HepG2 (cell line): ENCODE measurements around the gene CCDC34. TPM values are rescaled to one million over a fixed set of nuclear protein-coding genes. Genes with fewer than 3 reads are reported as not detected.

Source experiments
- MIXL1 ChIP-seq: IDR thresholded peaks from 2 replicates; pipeline ENCODE4 v1.6.1; 2016
- POLR2AphosphoS5 ChIP-seq: IDR thresholded peaks from 2 replicates; pipeline ENCODE4 v1.6.1; 2012; ENCODE audit warnings: low read depth, low read length
- TBX3 ChIP-seq: fragments of 450-650 bp; IDR thresholded peaks from 2 replicates; pipeline ENCODE4 v1.6.1; 2017; ENCODE audit warnings: antibody characterized with exemption, mild to moderate bottlenecking, inconsistent platforms, borderline replicate concordance
- ZFP90 ChIP-seq: sonication (generic); formaldehyde crosslinking; IDR thresholded peaks from 2 replicates; pipeline ENCODE4 v1.8.0; 2022; ENCODE audit warnings: missing genetic modification reagents, mild to moderate bottlenecking, inconsistent platforms, borderline replicate concordance
- ZNF556 ChIP-seq: sonication (generic); formaldehyde crosslinking; IDR thresholded peaks from 2 replicates; pipeline ENCODE4 v1.4.0; 2020; ENCODE audit warnings: mild to moderate bottlenecking, missing genetic modification reagents, borderline replicate concordance
- ZNF615 ChIP-seq: sonication (generic); formaldehyde crosslinking; IDR thresholded peaks from 2 replicates; pipeline ENCODE4 v1.5.0; 2020; ENCODE audit warnings: mild to moderate bottlenecking, missing genetic modification reagents, borderline replicate concordance
- polyA plus RNA-seq, 8 experiments: library from polyadenylated mRNA; depleted of rRNA in 3 of 8; stranded (reverse) in 7 of 8; unstranded in 1 of 8; fragments of >200 nt; fragmentation: Illumina TruSeq in 4 of 8; extraction: Trizol in 4 of 8; gene quantifications; 2 replicates each; pipeline versions ENCODE4 v1.2.1 to v1.2.3, GENCODE V29; 2011 to 2016; ENCODE audit warnings: low read depth in 4 of 8, missing spikeins in 1 of 8, mixed read lengths in 1 of 8; ENCODE audit not compliant: insufficient read depth in 1 of 8
- total RNA-seq, 5 experiments: library from RNA; depleted of rRNA; stranded (reverse); fragments of >200 nt; fragmentation: Illumina TruSeq; extraction: Trizol; gene quantifications; 2 replicates each; pipeline ENCODE4 v1.2.3, GENCODE V29; 2016; ENCODE audit warnings: low read depth in 1 of 5
- TF ChIP-seq, protein P1 (sequence below): sonication (generic); formaldehyde crosslinking; IDR thresholded peaks from 2 replicates; pipeline ENCODE4 v1.4.0; 2020; ENCODE audit warnings: missing genetic modification reagents, borderline replicate concordance
- TF ChIP-seq, protein P2 (sequence below): sonication (generic); formaldehyde crosslinking; IDR thresholded peaks from 2 replicates; pipeline ENCODE4 v1.4.0; 2020; ENCODE audit warnings: missing genetic modification reagents
- TF ChIP-seq, protein P3 (sequence below): sonication (generic); formaldehyde crosslinking; IDR thresholded peaks from 2 replicates; pipeline ENCODE4 v1.9.0; 2021; ENCODE audit warnings: missing genetic modification reagents, mild to moderate bottlenecking, borderline replicate concordance
- TF ChIP-seq, protein P4 (sequence below), 2 experiments: sonication (generic) in 1 of 2; formaldehyde crosslinking in 1 of 2; IDR thresholded peaks; 2 replicates each; pipeline versions ENCODE4 v1.4.0 to v1.6.1; 2018 to 2020; ENCODE audit warnings: missing genetic modification reagents in 2 of 2, borderline replicate concordance in 1 of 2, low read depth in 1 of 2, mild to moderate bottlenecking in 1 of 2, missing biosample characterization in 1 of 2
- TF ChIP-seq, protein P5 (sequence below), 2 experiments: sonication (generic) in 1 of 2; formaldehyde crosslinking in 1 of 2; IDR thresholded peaks; 2 replicates each; pipeline versions ENCODE4 v1.5.1 to v1.6.1; 2011 to 2020; ENCODE audit warnings: borderline replicate concordance in 1 of 2, low read depth in 1 of 2, low read length in 1 of 2, mild to moderate bottlenecking in 1 of 2, missing genetic modification reagents in 1 of 2, moderate library complexity in 1 of 2
- TF ChIP-seq, protein P6 (sequence below): sonication (generic); formaldehyde crosslinking; conservative IDR thresholded peaks from 2 replicates; pipeline ENCODE4 v1.4.0; 2020; ENCODE audit warnings: missing genetic modification reagents

The CCDC34 gene
- total and polyA plus RNA-seq, 2 of the 13 experiments (the other 11 are each of a cell fraction or from before 2014, with no cell fraction given), result 7.6 to 34.3 TPM

DNA sequence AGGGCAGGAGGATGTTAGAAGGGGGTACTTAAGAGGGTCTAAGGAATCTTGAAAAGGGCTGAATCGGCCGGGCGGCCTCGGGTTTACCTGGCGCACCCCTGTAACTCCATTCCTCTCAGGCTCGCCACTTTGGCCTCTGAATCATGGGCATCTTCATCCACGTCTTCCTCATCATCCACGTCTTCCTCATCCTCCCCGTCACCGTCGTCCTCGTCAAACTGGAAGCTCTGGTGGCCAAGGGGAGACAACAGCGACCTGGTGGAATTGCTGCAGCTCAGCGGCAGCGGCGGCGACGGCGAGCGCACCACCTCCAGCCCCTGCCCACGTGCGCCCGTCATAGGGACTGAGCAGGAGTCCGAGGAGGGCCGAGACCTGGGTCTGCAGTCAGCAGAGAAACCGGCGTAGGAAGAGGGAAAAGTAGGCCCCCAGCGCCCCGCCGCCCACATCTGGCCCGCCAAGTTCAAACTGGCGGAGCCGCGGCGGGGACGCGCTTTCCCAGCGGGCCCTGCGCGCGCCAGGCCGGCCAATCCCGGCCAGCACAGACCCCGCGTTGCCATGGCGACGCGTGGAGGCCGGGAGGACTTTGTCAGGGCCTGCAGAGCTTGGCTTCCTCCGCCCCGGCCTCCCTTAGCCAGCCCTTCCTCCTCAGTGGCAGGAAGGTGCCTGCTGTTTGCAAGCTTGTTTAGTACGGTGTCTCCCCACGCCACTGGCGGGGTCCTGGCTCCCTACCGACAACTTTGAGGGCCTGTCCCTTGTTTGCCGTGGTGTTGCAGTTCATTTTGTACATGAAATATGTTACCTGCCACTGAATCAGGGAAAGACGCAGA, at the start of gene CCDC34 (continued):
- TF ChIP-seq, protein P1, sequence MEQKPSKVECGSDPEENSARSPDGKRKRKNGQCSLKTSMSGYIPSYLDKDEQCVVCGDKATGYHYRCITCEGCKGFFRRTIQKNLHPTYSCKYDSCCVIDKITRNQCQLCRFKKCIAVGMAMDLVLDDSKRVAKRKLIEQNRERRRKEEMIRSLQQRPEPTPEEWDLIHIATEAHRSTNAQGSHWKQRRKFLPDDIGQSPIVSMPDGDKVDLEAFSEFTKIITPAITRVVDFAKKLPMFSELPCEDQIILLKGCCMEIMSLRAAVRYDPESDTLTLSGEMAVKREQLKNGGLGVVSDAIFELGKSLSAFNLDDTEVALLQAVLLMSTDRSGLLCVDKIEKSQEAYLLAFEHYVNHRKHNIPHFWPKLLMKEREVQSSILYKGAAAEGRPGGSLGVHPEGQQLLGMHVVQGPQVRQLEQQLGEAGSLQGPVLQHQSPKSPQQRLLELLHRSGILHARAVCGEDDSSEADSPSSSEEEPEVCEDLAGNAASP, result peak; percentile 15
- TF ChIP-seq, protein P2, sequence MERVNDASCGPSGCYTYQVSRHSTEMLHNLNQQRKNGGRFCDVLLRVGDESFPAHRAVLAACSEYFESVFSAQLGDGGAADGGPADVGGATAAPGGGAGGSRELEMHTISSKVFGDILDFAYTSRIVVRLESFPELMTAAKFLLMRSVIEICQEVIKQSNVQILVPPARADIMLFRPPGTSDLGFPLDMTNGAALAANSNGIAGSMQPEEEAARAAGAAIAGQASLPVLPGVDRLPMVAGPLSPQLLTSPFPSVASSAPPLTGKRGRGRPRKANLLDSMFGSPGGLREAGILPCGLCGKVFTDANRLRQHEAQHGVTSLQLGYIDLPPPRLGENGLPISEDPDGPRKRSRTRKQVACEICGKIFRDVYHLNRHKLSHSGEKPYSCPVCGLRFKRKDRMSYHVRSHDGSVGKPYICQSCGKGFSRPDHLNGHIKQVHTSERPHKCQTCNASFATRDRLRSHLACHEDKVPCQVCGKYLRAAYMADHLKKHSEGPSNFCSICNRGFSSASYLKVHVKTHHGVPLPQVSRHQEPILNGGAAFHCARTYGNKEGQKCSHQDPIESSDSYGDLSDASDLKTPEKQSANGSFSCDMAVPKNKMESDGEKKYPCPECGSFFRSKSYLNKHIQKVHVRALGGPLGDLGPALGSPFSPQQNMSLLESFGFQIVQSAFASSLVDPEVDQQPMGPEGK (CRISPR knock-in tag), result peak; percentile 92
- TF ChIP-seq MIXL1 (CRISPR knock-in tag) (peak; percentile 49; the same call in 1 of the 2 replicates), ZFP90 (peak; percentile 94), ZNF556 (CRISPR knock-in tag) (peak; percentile 79; the same call in 1 of the 2 replicates), POLR2AphosphoS5 (peak; percentile 44; the same call in 1 of the 2 replicates), ZNF615 (CRISPR knock-in tag) (peak; percentile 82; the same call in 1 of the 2 replicates), TBX3 (0 out of 2 replicates have a peak, but pooled peaks have one; percentile 10)
- TF ChIP-seq, protein P3, sequence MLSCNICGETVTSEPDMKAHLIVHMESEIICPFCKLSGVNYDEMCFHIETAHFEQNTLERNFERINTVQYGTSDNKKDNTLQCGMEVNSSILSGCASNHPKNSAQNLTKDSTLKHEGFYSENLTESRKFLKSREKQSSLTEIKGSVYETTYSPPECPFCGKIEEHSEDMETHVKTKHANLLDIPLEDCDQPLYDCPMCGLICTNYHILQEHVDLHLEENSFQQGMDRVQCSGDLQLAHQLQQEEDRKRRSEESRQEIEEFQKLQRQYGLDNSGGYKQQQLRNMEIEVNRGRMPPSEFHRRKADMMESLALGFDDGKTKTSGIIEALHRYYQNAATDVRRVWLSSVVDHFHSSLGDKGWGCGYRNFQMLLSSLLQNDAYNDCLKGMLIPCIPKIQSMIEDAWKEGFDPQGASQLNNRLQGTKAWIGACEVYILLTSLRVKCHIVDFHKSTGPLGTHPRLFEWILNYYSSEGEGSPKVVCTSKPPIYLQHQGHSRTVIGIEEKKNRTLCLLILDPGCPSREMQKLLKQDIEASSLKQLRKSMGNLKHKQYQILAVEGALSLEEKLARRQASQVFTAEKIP (CRISPR knock-in tag), result 0 out of 2 replicates have a peak, but pooled peaks have one; percentile 76
- TF ChIP-seq, protein P4, sequence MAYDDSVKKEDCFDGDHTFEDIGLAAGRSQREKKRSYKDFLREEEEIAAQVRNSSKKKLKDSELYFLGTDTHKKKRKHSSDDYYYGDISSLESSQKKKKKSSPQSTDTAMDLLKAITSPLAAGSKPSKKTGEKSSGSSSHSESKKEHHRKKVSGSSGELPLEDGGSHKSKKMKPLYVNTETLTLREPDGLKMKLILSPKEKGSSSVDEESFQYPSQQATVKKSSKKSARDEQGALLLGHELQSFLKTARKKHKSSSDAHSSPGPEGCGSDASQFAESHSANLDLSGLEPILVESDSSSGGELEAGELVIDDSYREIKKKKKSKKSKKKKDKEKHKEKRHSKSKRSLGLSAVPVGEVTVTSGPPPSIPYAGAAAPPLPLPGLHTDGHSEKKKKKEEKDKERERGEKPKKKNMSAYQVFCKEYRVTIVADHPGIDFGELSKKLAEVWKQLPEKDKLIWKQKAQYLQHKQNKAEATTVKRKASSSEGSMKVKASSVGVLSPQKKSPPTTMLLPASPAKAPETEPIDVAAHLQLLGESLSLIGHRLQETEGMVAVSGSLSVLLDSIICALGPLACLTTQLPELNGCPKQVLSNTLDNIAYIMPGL (CRISPR knock-in tag; IDR thresholded peaks at IDR 0.05; ENCODE audit: borderline replicate concordance in 1 of 2, low read depth in 1 of 2), result peak; percentile 63 to 70; a peak in 3 of 4 replicates
- TF ChIP-seq, protein P5, sequence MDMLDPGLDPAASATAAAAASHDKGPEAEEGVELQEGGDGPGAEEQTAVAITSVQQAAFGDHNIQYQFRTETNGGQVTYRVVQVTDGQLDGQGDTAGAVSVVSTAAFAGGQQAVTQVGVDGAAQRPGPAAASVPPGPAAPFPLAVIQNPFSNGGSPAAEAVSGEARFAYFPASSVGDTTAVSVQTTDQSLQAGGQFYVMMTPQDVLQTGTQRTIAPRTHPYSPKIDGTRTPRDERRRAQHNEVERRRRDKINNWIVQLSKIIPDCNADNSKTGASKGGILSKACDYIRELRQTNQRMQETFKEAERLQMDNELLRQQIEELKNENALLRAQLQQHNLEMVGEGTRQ (IDR thresholded peaks at IDR 0.05; ENCODE audit: low read depth, low read length), result no peak
- TF ChIP-seq, protein P5 (CRISPR knock-in tag; IDR thresholded peaks at IDR 0.05; ENCODE audit: borderline replicate concordance), result no peak
- TF ChIP-seq, protein P6, sequence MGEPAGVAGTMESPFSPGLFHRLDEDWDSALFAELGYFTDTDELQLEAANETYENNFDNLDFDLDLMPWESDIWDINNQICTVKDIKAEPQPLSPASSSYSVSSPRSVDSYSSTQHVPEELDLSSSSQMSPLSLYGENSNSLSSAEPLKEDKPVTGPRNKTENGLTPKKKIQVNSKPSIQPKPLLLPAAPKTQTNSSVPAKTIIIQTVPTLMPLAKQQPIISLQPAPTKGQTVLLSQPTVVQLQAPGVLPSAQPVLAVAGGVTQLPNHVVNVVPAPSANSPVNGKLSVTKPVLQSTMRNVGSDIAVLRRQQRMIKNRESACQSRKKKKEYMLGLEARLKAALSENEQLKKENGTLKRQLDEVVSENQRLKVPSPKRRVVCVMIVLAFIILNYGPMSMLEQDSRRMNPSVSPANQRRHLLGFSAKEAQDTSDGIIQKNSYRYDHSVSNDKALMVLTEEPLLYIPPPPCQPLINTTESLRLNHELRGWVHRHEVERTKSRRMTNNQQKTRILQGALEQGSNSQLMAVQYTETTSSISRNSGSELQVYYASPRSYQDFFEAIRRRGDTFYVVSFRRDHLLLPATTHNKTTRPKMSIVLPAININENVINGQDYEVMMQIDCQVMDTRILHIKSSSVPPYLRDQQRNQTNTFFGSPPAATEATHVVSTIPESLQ (CRISPR knock-in tag), result 0 out of 2 replicates have a peak, but pooled peaks have one; percentile 29
